GM12873 (cell line): ENCODE measurements around the gene BCR.

Source experiments
- CTCF ChIP-seq: IDR thresholded peaks from 2 replicates; pipeline ENCODE4 v1.5.1; 2012; ENCODE audit warnings: low read depth, mild to moderate bottlenecking, moderate library complexity, low read length, control low read depth; ENCODE audit not compliant: insufficient read depth; ENCODE audit errors: missing control alignments

The BCR gene

GRCh38 chr22:23282516-23282915 lies 102.2 kb downstream of the BCR start:
- no peak for TF ChIP-seq CTCF

GRCh38 chr22:23282986-23283385 lies 102.7 kb downstream of the BCR start:
- no peak for TF ChIP-seq CTCF

GRCh38 chr22:23283591-23284503 lies 103.5 kb downstream of the BCR start:
- no peak for TF ChIP-seq CTCF

GRCh38 chr22:23284504-23285033 lies 104.3 kb downstream of the BCR start:
- no peak for TF ChIP-seq CTCF

GRCh38 chr22:23285236-23285635 lies 104.9 kb downstream of the BCR start:
- TF ChIP-seq CTCF, result no peak

GRCh38 chr22:23285734-23286133 lies 105.4 kb downstream of the BCR start:
- TF ChIP-seq CTCF, result no peak

- no peak for TF ChIP-seq CTCF
These were observed 106.0 kb downstream of the BCR start for GRCh38 chr22:23286296-23286695.
